ENCODE measurements around the gene UBE2V1.

The UBE2V1 gene

DNA sequence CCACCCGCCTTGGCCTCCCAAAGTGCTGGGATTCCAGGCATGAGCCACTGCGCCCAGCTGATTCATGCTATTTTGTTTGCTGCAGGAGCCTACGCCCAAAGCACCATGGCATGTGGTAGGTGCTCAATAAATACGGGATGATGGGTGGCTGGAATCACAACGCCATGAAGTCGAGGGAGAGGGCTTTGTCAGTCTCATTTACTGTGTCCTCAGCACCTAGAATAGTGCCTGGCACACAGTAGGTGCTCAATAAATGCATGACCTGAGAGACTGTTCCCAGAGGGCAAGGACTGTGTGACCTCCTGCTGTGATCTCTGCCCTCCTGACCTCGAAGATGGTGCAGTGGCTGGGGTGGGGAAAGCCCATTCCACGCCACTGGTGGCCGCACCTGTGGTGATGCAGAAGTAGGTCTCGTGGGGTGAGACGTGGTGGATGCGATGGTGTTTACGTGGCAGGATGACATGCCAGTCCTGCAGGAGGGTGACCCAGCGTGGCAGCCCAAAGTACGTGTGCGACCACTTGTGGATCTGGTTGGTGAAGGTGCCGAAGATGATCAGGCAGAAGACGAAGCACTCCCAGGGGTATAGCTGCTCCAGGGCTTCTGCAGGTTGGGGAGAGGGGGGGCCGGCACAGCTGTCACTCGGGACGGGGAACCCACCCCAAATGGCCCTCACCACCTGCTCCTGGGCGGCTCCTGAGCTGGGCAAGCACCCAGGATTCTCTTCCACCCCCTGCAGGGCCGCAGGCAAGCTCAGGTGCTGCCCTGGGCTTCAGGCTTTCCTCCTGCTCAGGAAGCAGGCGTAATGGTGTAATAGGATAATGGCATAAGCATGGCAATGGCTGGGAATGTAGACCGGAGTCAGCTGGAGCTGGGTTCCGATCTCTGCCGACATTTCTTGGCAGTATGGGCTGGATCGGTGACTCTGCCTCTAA is 14.9 kb upstream of the UBE2V1 start:
- Mint-ChIP-seq H3K27me3 (no peaks in the 10 kb centered on the region), H3K9me3 (no peaks in the 10 kb centered on the region), H3K4me3 (no peak overlapping the region), H3K27ac (no peak overlapping the region), H3K4me1 (peaks cover 7% of the 10 kb centered on the region), H3K36me3 (peaks cover 95% of the 10 kb centered on the region)
- ATAC-seq = no peak

DNA sequence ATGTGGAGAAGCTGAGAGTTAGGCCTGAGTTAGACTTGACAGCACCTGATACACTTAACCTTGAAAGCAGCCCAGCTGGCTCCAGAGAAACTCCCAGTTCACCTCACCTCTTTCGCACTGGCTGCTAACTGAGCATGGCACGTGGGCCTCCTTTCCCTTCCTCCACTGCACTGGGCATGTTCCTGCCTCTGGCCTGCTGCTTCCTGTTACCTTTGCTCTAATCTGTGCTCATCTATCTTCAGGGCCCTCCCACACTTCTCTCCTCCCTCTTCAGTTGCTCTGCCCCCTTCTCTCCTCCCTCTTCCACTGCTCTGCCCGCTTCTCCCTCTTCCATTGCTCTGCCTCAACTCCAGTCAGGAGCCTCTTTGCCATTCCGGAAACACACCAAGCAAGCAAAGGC is 13.7 kb upstream of the UBE2V1 start:
- peaks cover 7% of the 10 kb centered on the region for H3K4me1 Mint-ChIP-seq
- peak overlapping the region; percentile 6 for H3K27ac Mint-ChIP-seq
- no peak for ATAC-seq
- H3K4me3 Mint-ChIP-seq = no peak overlapping the region
- H3K36me3 Mint-ChIP-seq = peaks cover 95% of the 10 kb centered on the region
- no peaks in the 10 kb centered on the region for H3K9me3 Mint-ChIP-seq
- no peaks in the 10 kb centered on the region for H3K27me3 Mint-ChIP-seq

DNA sequence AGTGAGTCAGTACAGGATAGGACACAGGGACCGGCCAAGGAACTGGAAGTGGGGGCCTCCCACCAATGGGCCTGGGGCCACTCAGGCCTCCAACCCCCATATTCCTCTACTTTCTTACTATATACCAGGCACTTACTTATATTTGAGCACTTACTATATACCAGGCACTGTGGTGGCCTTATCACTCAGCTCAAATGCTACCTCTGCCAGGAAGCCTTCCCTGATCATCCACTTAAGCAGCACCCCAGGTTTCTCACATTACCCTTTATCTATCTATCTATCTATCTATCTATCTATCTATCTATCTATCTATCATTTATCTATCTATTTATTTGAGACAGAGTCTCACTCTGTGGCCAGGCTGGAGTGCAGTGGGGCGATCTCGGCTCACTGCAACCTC is 12.3 kb upstream of the UBE2V1 start:
- Mint-ChIP-seq H3K27ac (no peak overlapping the region), H3K36me3 (peaks cover 81% of the 10 kb centered on the region)
- ATAC-seq = no peak

DNA sequence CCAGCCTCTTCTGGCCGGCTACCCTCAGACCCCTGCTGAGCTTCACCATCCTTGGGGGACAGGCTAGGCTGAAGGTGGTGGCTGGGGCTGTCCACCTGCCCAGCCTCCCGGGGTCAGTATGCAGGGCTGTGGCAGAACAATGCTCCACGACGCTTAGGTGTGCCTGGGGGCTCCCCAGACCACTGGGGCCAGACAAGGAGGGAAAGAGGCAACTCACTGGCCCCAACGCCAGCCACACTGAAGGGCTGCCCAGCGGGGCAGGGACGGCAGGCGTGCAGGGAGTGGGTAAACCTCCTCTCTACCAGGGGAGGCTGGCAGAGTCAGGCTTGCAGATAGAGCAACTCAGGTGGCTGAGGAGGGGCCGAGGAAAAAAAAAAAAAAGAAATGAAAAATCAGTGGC is 11.5 kb upstream of the UBE2V1 start:
- Mint-ChIP-seq H3K27ac (no peak overlapping the region), H3K4me3 (no peak overlapping the region), H3K27me3 (no peaks in the 10 kb centered on the region), H3K4me1 (peaks cover 13% of the 10 kb centered on the region), H3K36me3 (peaks cover 73% of the 10 kb centered on the region), H3K9me3 (no peaks in the 10 kb centered on the region)
- ATAC-seq = no peak

More for the DNA sequence above, 12.3 kb upstream of the UBE2V1 start:
- Mint-ChIP-seq H3K4me3 (no peak overlapping the region), H3K27me3 (no peaks in the 10 kb centered on the region), H3K4me1 (peaks cover 13% of the 10 kb centered on the region), H3K9me3 (no peaks in the 10 kb centered on the region)

DNA sequence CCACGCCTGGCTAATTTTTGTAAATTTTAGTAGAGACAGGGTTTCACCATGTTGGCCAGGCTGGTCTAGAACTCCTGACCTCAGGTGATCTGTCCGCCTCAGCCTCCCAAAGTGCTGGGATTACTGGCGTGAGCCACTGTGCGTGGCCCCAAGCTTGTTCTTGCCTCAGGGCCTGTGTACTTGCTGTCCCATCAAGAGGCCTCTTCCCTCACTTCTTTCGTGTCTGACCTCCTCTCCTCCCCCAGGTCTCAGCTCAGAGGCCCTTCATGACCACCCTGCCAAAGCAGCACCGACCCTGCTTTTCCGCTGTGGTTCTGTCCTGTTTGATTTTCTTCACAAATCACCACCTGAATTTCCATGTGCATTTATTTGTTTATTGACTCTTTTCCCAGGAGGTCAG is 10.5 kb upstream of the UBE2V1 start:
- Mint-ChIP-seq H3K27ac (no peak overlapping the region), H3K27me3 (no peaks in the 10 kb centered on the region), H3K9me3 (no peaks in the 10 kb centered on the region), H3K36me3 (peaks cover 62% of the 10 kb centered on the region), H3K4me3 (no peak overlapping the region), H3K4me1 (peaks cover 13% of the 10 kb centered on the region)
- ATAC-seq = no peak

DNA sequence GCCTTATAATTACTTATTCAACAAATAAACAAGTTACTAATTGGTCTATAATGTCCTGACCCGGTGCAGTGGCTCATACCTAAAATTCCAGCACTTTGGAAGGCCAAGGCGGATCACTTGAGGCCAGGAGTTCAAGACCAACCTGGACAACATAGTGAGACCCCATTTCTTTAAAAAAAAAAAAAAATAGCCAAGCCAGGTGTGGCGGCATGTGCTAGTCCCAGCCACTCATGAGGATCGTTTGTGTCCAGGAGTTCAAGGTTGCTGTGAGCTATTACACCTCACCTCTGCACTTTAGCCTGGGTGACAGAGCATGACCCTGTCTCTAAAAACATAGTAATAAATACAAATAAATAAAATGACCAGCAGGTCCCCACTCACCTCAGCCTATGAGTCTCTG is 9.8 kb upstream of the UBE2V1 start:
- Mint-ChIP-seq H3K4me1 (peaks cover 13% of the 10 kb centered on the region), H3K27ac (no peak overlapping the region), H3K27me3 (no peaks in the 10 kb centered on the region), H3K36me3 (peaks cover 56% of the 10 kb centered on the region), H3K4me3 (no peak overlapping the region), H3K9me3 (no peaks in the 10 kb centered on the region)
- no peak for ATAC-seq

DNA sequence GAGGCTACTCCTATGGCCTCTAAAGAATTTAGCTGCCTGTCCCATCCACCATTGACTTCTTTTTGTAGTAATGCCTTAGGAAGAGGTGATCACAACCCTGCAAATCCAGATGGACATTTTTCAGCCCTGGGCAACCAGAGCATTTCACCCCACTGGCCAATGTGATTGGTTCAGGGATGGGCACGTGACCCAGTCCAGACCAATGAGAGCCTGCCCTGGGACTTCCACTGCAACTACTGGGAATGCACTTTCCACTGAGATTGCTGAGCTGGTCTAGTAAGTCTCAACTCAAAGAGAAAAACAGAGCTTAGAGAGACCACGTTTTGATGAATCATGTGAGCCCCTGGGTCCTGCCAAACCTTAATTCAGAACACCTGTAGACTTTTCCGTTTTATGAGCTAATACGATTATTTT is 8.9 kb upstream of the UBE2V1 start:
- Mint-ChIP-seq H3K36me3 (peaks cover 47% of the 10 kb centered on the region), H3K9me3 (no peaks in the 10 kb centered on the region), H3K4me3 (no peak overlapping the region), H3K27ac (no peak overlapping the region), H3K4me1 (peaks cover 11% of the 10 kb centered on the region), H3K27me3 (no peaks in the 10 kb centered on the region)
- no peak for ATAC-seq

DNA sequence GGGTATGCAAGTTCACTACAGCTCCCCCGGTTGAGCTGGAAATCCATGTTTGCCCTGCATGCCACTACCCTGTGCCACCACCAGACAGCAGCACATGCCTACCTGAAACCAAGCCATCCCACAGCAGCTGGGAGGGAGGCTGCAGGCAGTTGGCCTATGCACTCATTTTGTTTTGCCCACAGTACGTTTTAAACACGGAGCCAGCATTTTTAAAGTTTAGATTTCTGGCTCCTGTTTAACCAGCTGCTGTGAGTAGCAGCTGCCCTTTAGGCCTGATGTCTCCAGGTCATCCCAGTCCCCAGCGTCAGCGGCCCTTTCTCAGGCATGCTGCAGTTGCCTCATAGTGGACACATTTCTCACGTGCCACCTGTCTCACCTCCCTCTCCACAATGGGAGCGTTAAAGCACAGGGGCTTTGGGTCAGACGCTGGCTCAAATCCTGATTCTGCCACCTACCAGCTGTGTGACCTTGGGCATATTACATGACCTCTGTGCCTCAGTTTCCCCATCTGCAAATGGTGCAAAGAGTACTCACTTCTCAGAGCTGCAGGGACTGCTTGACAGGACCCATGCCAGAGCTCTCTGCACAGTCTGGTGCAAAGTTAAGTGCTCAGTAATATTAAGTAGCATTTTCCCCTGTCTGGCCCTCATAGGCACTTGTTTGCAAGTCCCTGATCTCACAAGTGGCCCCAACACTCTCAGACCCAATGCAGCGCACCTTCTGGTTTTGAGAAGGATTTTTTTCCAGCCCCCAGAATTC is 8.2 kb upstream of the UBE2V1 start:
- Mint-ChIP-seq H3K4me1 (peaks cover 11% of the 10 kb centered on the region), H3K27me3 (no peaks in the 10 kb centered on the region), H3K27ac (no peak overlapping the region), H3K36me3 (peaks cover 40% of the 10 kb centered on the region), H3K9me3 (no peaks in the 10 kb centered on the region), H3K4me3 (no peak overlapping the region)
- ATAC-seq = peak; percentile 76

DNA sequence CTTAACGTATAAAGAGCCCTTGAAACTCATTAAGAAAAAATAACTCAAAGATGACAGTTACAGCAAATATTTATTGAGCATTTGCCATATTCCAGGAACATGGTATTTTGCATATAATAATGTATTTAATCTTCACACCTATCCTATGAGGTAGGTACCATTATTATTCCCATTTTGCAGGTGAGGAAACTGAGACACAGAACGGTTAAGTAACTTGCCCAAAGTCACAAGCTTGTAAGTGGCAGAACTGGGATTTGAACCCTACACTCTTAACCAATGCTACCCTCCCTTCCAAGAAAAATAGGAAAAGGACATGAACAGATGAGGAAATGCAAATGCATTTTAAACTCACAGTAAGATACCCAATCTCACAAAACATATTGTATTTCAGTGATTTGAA is 5.3 kb upstream of the UBE2V1 start:
- H3K27me3 Mint-ChIP-seq = no peaks in the 10 kb centered on the region
- H3K27ac Mint-ChIP-seq = no peak overlapping the region
- no peak for ATAC-seq
- H3K4me3 Mint-ChIP-seq = no peak overlapping the region
- H3K36me3 Mint-ChIP-seq = peaks cover 11% of the 10 kb centered on the region
- no peaks in the 10 kb centered on the region for H3K9me3 Mint-ChIP-seq
- H3K4me1 Mint-ChIP-seq = peaks cover 38% of the 10 kb centered on the region

DNA sequence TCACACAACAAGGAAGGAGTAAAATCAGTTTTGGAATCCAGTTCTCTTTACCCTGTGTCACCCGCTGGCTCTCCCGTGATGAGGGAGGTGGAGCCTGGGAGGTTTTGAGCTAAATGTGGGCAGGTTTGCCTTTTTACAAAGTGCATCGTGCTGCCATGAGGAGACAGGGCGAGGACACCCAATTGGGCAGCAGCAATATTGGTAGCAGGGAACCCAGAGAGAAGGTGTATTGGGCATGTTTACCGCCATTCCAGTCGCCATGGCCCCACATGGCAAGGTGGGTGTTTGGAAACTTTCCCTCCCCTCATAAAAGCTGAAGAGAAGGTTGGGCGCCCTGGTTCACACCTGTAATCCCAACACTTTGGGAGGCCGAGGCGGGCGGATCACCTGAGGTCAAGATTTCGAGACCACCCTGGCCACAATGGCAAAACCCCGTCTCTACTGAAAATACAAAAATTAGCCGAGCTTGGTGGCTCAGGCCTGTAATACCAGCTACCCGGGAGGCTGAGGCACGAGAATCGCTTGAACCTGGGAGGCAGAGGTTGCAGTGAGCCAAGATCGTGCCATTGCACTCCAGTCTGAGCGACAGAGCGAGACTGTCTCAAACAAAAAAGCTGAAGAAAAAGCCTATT is 3.5 kb upstream of the UBE2V1 start:
- Mint-ChIP-seq H3K27ac (peak overlapping the region; percentile 88), H3K4me3 (peak overlapping the region; percentile 94), H3K4me1 (peaks cover 53% of the 10 kb centered on the region), H3K36me3 (peaks cover 5% of the 10 kb centered on the region), H3K9me3 (no peaks in the 10 kb centered on the region), H3K27me3 (no peaks in the 10 kb centered on the region)
- no peak for ATAC-seq

DNA sequence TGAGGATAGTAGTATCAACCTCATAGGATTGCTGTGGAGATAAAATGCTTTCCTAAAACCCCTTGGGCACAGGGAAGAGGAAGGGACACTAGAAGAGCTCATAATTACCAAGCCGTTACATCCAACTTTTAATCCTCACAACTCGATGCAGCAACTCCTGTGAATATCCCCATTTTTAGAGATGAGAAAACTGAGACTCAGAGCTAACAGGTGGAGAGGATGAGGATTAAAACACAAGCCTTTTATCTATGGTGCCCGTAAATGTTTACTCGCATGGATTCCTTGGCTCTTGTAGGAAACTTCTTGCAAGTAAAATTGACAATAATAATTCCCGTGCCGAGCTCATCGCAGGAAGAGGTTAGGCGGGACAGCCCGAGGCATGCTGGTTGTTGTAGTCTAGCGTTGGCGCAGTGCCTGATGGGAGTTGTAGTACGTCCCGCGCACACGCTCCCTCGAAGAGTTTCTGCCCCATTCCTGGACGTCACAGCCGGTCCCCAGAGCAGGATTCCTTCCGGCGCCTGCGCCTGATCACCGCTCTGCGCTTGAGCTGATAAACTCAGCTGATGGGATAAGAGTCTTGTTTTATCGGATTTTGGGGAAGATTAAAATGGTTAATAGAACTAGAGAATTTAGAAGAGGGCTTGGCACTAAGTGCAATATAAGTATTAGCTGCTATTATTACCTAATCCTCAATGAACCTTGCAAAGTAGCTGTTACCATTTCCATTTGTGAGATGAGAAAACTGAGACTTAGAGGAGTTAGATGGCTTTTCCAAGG is 2.8 kb upstream of the UBE2V1 start:
- peak overlapping the region; percentile 88 for H3K27ac Mint-ChIP-seq
- H3K4me1 Mint-ChIP-seq = peaks cover 55% of the 10 kb centered on the region
- H3K27me3 Mint-ChIP-seq = no peaks in the 10 kb centered on the region
- peaks cover 5% of the 10 kb centered on the region for H3K36me3 Mint-ChIP-seq
- H3K9me3 Mint-ChIP-seq = no peaks in the 10 kb centered on the region
- peak overlapping the region; percentile 94 for H3K4me3 Mint-ChIP-seq
- peak; percentile 92 for ATAC-seq

DNA sequence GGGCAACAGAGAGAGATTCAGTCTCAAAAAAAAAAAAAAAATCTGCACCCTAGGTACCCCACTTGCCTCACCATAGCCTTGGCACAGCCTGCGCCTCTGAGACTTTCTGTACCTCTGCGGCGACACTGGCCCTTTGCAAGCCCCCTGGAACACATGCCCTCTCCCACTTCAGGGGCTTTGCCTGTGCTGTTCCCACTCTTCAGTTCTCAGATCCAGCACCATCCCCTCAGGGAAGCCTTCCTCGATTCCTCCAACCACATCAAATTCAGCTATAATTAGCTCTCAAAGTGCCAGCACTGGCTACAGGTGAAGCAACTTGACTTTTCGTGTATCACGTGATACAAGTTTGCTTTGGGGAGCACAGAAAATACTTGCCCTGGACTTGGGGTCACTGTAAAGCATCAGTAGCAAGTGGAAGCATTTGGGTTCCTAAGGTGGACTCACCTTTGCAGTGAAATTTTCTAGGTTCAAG is 2.1 kb upstream of the UBE2V1 start:
- Mint-ChIP-seq H3K36me3 (peaks cover 5% of the 10 kb centered on the region), H3K9me3 (no peaks in the 10 kb centered on the region), H3K27ac (peak overlapping the region; percentile 88), H3K4me3 (peak overlapping the region; percentile 94), H3K27me3 (no peaks in the 10 kb centered on the region), H3K4me1 (peaks cover 62% of the 10 kb centered on the region)
- no peak for ATAC-seq

DNA sequence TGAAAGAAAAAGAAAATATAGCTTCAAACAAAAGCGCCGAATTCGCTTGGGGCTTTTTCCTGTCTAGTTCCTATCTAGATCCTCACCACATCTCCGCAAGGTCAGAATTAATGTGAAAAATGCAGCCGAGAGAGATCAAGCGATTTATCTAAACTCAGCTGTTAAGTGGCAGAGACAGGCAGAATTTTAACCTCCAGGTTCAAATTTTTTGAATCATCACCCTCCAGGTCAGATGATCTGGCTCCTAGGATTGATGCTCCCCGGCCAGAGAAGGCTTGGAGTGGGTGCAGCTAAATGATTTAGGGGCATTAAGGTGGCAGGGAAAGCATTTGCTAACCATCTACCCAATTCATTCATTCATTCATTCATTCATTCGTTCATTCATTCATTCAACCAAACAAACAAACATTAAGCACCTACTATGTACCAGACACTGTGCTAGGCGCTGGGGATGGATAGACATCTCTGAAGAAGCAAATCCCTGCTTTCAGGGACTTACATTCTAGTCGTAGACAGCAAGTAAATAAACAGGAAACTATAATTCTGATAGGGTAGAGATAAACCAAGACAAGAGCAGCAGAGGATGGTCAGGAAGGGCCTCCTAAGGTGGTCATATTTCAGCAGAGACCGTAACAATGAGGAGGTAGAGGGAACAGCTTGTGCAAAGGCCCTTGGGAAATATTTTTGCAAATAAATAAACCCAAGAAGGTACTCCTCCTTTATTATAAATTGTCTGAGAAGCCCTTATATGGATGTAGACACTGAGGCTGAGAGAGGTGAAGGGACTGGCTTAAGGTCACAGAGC is 672 bp upstream of the UBE2V1 start:
- Mint-ChIP-seq H3K27me3 (no peaks in the 10 kb centered on the region), H3K4me3 (peak overlapping the region; percentile 100), H3K9me3 (no peaks in the 10 kb centered on the region), H3K36me3 (peaks cover 5% of the 10 kb centered on the region), H3K4me1 (peaks cover 75% of the 10 kb centered on the region), H3K27ac (peak overlapping the region; percentile 95)
- no peak for ATAC-seq
